Gastrocnemius medialis (tissue), 4 donors: ENCODE data around the gene SRD5A3. TPM values are rescaled to one million over a fixed set of nuclear protein-coding genes. Genes with fewer than 3 reads are reported as not detected.

Experiments used
- ATAC-seq, 2 donors: fragments of 150-250 bp; one replicate each; pipeline ENCODE4 v1.9.1; 2016
- DNase-seq, 2 donors: peaks; one replicate each; pipeline ENCODE4 v3.0.0-alpha.2; 2019
- H3K27ac ChIP-seq, 4 donors: fragments of 200-600 bp; sonication (generic); 1 replicate in 1 of 4; 2 replicates in 3 of 4; pipeline ENCODE4 v1.5.1; 2016 to 2018; ENCODE audit warnings: mild to moderate bottlenecking in 2 of 4, moderate library complexity in 1 of 4
- H3K27me3 ChIP-seq, 3 donors: fragments of 200-600 bp; sonication (generic) in 2 of 3; 1 replicate in 1 of 3; 2 replicates in 2 of 3; pipeline versions ENCODE4 v1.5.1 to v1.6.0; 2016 to 2019; ENCODE audit warnings: mild to moderate bottlenecking in 1 of 3, moderate library complexity in 1 of 3
- H3K36me3 ChIP-seq, 2 donors: fragments of 200-600 bp; sonication (generic) in 1 of 2; one replicate each; pipeline ENCODE4 v1.5.1; 2017 to 2018
- H3K4me1 ChIP-seq, 2 donors: fragments of 200-600 bp; sonication (generic) in 1 of 2; one replicate each; pipeline ENCODE4 v1.5.1; 2016 to 2017; ENCODE audit warnings: mild to moderate bottlenecking in 2 of 2
- H3K4me3 ChIP-seq, 4 donors: fragments of 200-600 bp; sonication (generic) in 3 of 4; 1 replicate in 1 of 4; 2 replicates in 3 of 4; pipeline ENCODE4 v1.5.1; 2016 to 2019; ENCODE audit warnings: mild to moderate bottlenecking in 2 of 4
- H3K9me3 ChIP-seq, 3 donors: fragments of 200-600 bp; sonication (generic) in 2 of 3; 1 replicate in 1 of 3; 2 replicates in 2 of 3; pipeline ENCODE4 v1.5.1; 2016 to 2019
- CTCF ChIP-seq, 5 experiments: fragments of 450-650 bp in 3 of 5; fragments of 200-600 bp in 2 of 5; sonication (generic) in 2 of 5; IDR thresholded peaks in 4 of 5; conservative IDR thresholded peaks in 1 of 5; 1 replicate in 4 of 5; 2 replicates in 1 of 5; pipeline ENCODE4 v1.5.1; 2016 to 2019; ENCODE audit warnings: antibody characterized with exemption in 5 of 5, mild to moderate bottlenecking in 3 of 5, moderate library complexity in 3 of 5
- POLR2A ChIP-seq, 2 donors: fragments of 450-650 bp; IDR thresholded peaks; one replicate each; pipeline ENCODE4 v1.6.1; 2017; ENCODE audit warnings: antibody characterized with exemption in 2 of 2, mild to moderate bottlenecking in 2 of 2, moderate library complexity in 2 of 2
- in situ Hi-C, 4 donors: fragments of 200-750 bp; cut with MboI; loops; one replicate each; pipeline versions ENCODE4 v1.15.0 to v1.8.0; 2017; ENCODE audit warnings: low sequenced_read_pairs in 4 of 4
- intact Hi-C: fragments of 100-400 bp; cut with DNase I; formaldehyde crosslinking; loops from one replicate; pipeline ENCODE4 v1.15.1; 2023; ENCODE audit warnings: low total_unique reads
- total RNA-seq, 4 donors: library from RNA; depleted of rRNA; stranded (reverse); fragments of >200 nt; gene quantifications; one replicate each; pipeline versions ENCODE4 v1.1.0 to v1.2.3, GENCODE V29; 2016

The SRD5A3 gene
- total RNA-seq, 4 donors from 2014 or later: 2.4 to 7.6 (median 5.1) TPM

GRCh38 chr4:55364691-55365344 lies 18.8 kb downstream of the SRD5A3 start:
- ATAC-seq (peak in 1 of 2 donors; percentile 62), DNase-seq (no peak)
- intact Hi-C loops: no loop called here

GRCh38 chr4:55365345-55365728 lies 19.3 kb downstream of the SRD5A3 start:
- DNase-seq: no peak
- intact Hi-C loops: no loop called here

More at GRCh38 chr4:55364691-55365344, 18.8 kb downstream of the SRD5A3 start:
- H3K9me3 ChIP-seq: no peaks in the 10 kb centered on the region
- peaks cover 0 to under 1% of the 10 kb centered on the region in 2 donors for H3K4me1 ChIP-seq
- no peak for TF ChIP-seq POLR2A (IDR thresholded peaks at IDR 0.05)
- no peak overlapping the region for H3K4me3 ChIP-seq
- H3K27me3 ChIP-seq: no peaks in the 10 kb centered on the region
- H3K36me3 ChIP-seq: no peaks in the 10 kb centered on the region
- H3K27ac ChIP-seq: peak overlapping the region in 3 of 4 donors; percentile 43 to 54 (median 49)
- in situ Hi-C loops: loop anchor here in 1 of 4 donors (25.0 kb wide), 1 partner anchor 497 kb away; the partner anchor contains the start of gene EXOC1

GRCh38 chr4:55366621-55367020 lies 20.6 kb downstream of the SRD5A3 start:
- intact Hi-C loops (no loop called here), in situ Hi-C loops (loop anchor here in 1 of 4 donors (25.0 kb wide), 1 partner anchor 496 kb away; the partner anchor contains the start of gene EXOC1)
- DNase-seq: no peak
- no peaks in the 10 kb centered on the region for H3K4me1 ChIP-seq
- TF ChIP-seq POLR2A (IDR thresholded peaks at IDR 0.05): no peak
- H3K27ac ChIP-seq: no peak overlapping the region
- ATAC-seq: no peak
- no peaks in the 10 kb centered on the region for H3K36me3 ChIP-seq
- H3K27me3 ChIP-seq: no peaks in the 10 kb centered on the region
- H3K4me3 ChIP-seq: no peak overlapping the region
- H3K9me3 ChIP-seq: no peaks in the 10 kb centered on the region

More at GRCh38 chr4:55365345-55365728, 19.3 kb downstream of the SRD5A3 start:
- Histone ChIP-seq H3K27ac (peak overlapping the region in 3 of 4 donors; percentile 43 to 54 (median 49)), H3K4me1 (no peaks in the 10 kb centered on the region), H3K9me3 (no peaks in the 10 kb centered on the region), H3K27me3 (no peaks in the 10 kb centered on the region), H3K36me3 (no peaks in the 10 kb centered on the region), H3K4me3 (no peak overlapping the region)
- TF ChIP-seq POLR2A (IDR thresholded peaks at IDR 0.05) (no peak), CTCF (IDR thresholded peaks at IDR 0.05 in 4 of 5, conservative IDR thresholded peaks at IDR 0.05 in 1 of 5) (no peak)
- in situ Hi-C loops: loop anchor here in 1 of 4 donors (25.0 kb wide), 1 partner anchor 497 kb away; the partner anchor contains the start of gene EXOC1
- ATAC-seq: no peak

- DNase-seq (no peak), ATAC-seq (no peak)
- Histone ChIP-seq H3K9me3 (no peaks in the 10 kb centered on the region), H3K27me3 (no peaks in the 10 kb centered on the region), H3K4me1 (no peaks in the 10 kb centered on the region), H3K36me3 (no peaks in the 10 kb centered on the region), H3K4me3 (no peak overlapping the region), H3K27ac (no peak overlapping the region)
- in situ Hi-C loops: loop anchor here in 1 of 4 donors (25.0 kb wide), 1 partner anchor 495 kb away; the partner anchor contains the start of gene EXOC1
- TF ChIP-seq POLR2A (IDR thresholded peaks at IDR 0.05) (no peak), CTCF (IDR thresholded peaks at IDR 0.05 in 4 of 5, conservative IDR thresholded peaks at IDR 0.05 in 1 of 5) (no peak)
- intact Hi-C loops: no loop called here
Measured at GRCh38 chr4:55367084-55367722, 21.2 kb downstream of the SRD5A3 start.

- no peak for TF ChIP-seq CTCF (IDR thresholded peaks at IDR 0.05 in 4 of 5, conservative IDR thresholded peaks at IDR 0.05 in 1 of 5)
- no peak for TF ChIP-seq POLR2A (IDR thresholded peaks at IDR 0.05)
- intact Hi-C loops (no loop called here), in situ Hi-C loops (loop anchor here in 1 of 4 donors (25.0 kb wide), 1 partner anchor 492 kb away; the partner anchor contains the start of gene EXOC1)
- Histone ChIP-seq H3K9me3 (no peaks in the 10 kb centered on the region), H3K4me1 (no peaks in the 10 kb centered on the region), H3K27ac (no peak overlapping the region), H3K36me3 (no peaks in the 10 kb centered on the region), H3K4me3 (no peak overlapping the region), H3K27me3 (no peaks in the 10 kb centered on the region)
- ATAC-seq: no peak
- DNase-seq: no peak
Measured at GRCh38 chr4:55369968-55370367, 23.9 kb downstream of the SRD5A3 start.
